OCI-LY7 (cell line): Measurements from ENCODE around the gene KCNAB2. TPM values are rescaled to one million over a fixed set of nuclear protein-coding genes. Genes with fewer than 3 reads are reported as not detected.

Source experiments
- Bru-seq: library from RNA; stranded (reverse); fragments of 400-500 nt; gene quantifications from one replicate; lab custom pipeline; 2021; lab: Mats Ljungman, UMichigan
- BruChase-seq, 2 experiments: library from RNA; stranded (reverse); fragments of 400-500 nt; gene quantifications; one replicate each; lab custom pipeline; 2021; lab: Mats Ljungman, UMichigan
- BruUV-seq: library from RNA; stranded (reverse); fragments of 400-500 nt; replicated peaks from 2 replicates; lab custom pipeline; 2021; lab: Mats Ljungman, UMichigan
- CTCF ChIA-PET: fragments of 300-600 bp; sonication (Branson Sonifier 250); formaldehyde crosslinking; loops from one replicate; lab custom pipeline; 2022; ENCODE audit warnings: antibody characterized with exemption; ENCODE audit not compliant: unreplicated experiment; lab: Charles Lee
- POLR2A ChIA-PET: fragments of 300-600 bp; sonication (Branson Sonifier 250); formaldehyde crosslinking; loops from one replicate; lab custom pipeline; 2022; ENCODE audit warnings: antibody characterized with exemption; lab: Charles Lee
- DNase-seq: peaks from one replicate; pipeline ENCODE4 v3.0.0-alpha.2; 2015; ENCODE audit warnings: low spot score
- H2AFZ ChIP-seq: fragments of 200-600 bp; sonication (generic), shearing (Covaris generic); 2 replicates; pipeline ENCODE4 v1.6.1; 2014; ENCODE audit warnings: mild to moderate bottlenecking, antibody characterized with exemption, low read length, moderate library complexity
- H3K27ac ChIP-seq: fragments of 200-600 bp; sonication (generic); 2 replicates; pipeline ENCODE4 v1.5.1; 2014; ENCODE audit warnings: mixed run types, low read depth, mild to moderate bottlenecking, moderate library complexity, low read length, inconsistent platforms; ENCODE audit not compliant: poor library complexity, severe bottlenecking
- H3K36me3 ChIP-seq: fragments of 200-600 bp; sonication (generic); 2 replicates; pipeline ENCODE4 v1.6.1; 2014; ENCODE audit warnings: mild to moderate bottlenecking, antibody characterized with exemption, low read length, moderate library complexity, mixed read lengths; ENCODE audit not compliant: insufficient read depth
- H3K4me1 ChIP-seq: fragments of 200-600 bp; sonication (generic); 2 replicates; pipeline ENCODE4 v1.5.1; 2014; ENCODE audit warnings: mild to moderate bottlenecking, low read length; ENCODE audit not compliant: insufficient read depth, poor library complexity, severe bottlenecking
- H3K4me2 ChIP-seq: fragments of 200-600 bp; sonication (generic); 2 replicates; pipeline ENCODE4 v1.6.1; 2014; ENCODE audit warnings: mild to moderate bottlenecking, low read length
- H3K4me3 ChIP-seq: fragments of 200-600 bp; sonication (generic); 2 replicates; pipeline ENCODE4 v1.5.1; 2014; ENCODE audit warnings: mild to moderate bottlenecking, low read depth, low read length; ENCODE audit not compliant: poor library complexity, severe bottlenecking
- H3K79me2 ChIP-seq: fragments of 200-600 bp; sonication (generic); 2 replicates; pipeline ENCODE4 v1.6.1; 2016; ENCODE audit warnings: low read depth, mild to moderate bottlenecking, low read length, moderate library complexity, mixed read lengths; ENCODE audit not compliant: insufficient read depth
- H3K9me2 ChIP-seq: fragments of 200-600 bp; sonication (generic); 2 replicates; pipeline ENCODE4 v1.6.1; 2016; ENCODE audit warnings: mild to moderate bottlenecking, low read length, mixed read lengths; ENCODE audit not compliant: insufficient read depth
- H3K9me3 ChIP-seq: fragments of 200-600 bp; sonication (generic); 2 replicates; pipeline ENCODE4 v1.6.1; 2014; ENCODE audit warnings: mild to moderate bottlenecking, mixed run types, low read length, mixed read lengths
- H4K20me1 ChIP-seq: fragments of 200-600 bp; sonication (generic); 2 replicates; pipeline ENCODE4 v1.6.1; 2014; ENCODE audit warnings: mild to moderate bottlenecking, antibody characterized with exemption, low read length, moderate library complexity, mixed read lengths; ENCODE audit not compliant: insufficient read depth
- EZH2phosphoT487 ChIP-seq: fragments of 200-600 bp; sonication (generic); IDR thresholded peaks from 2 replicates; pipeline ENCODE4 v1.6.1; 2018; ENCODE audit warnings: low read depth, borderline replicate concordance, mild to moderate bottlenecking, mixed run types, antibody characterized with exemption, low read length, moderate library complexity, mixed read lengths
- intact Hi-C: fragments of 100-400 bp; cut with micrococcal nuclease; formaldehyde crosslinking; loops from one replicate; pipeline ENCODE4 v1.10.0; 2022; ENCODE audit not compliant: unreplicated experiment
- long read RNA-seq: library from polyadenylated mRNA; stranded (forward); transcript quantifications from one replicate; pipeline ENCODE4 v2.0.0, GENCODE V29; 2022
- total RNA-seq, 2 experiments: library from RNA; depleted of rRNA in 1 of 2; stranded (reverse); fragments of >200 nt in 1 of 2; shearing (Covaris generic) in 1 of 2; gene quantifications; 2 replicates each; pipeline ENCODE4 v1.2.3, GENCODE V29; 2014 to 2022
- TF ChIP-seq, protein P1 (sequence below): fragments of 200-600 bp; sonication (generic); conservative IDR thresholded peaks from 2 replicates; pipeline ENCODE4 v1.5.1; 2014; ENCODE audit warnings: mild to moderate bottlenecking, antibody characterized with exemption, low read length, moderate library complexity, mixed read lengths

Gene KCNAB2
- total RNA-seq (2014; rRNA removed; shearing (Covaris generic)) (42.1 and 46.7 TPM in 2 replicates), total RNA-seq (2022) (120 and 133 TPM in 2 replicates), Bru-seq, nascent RNA (percentile 67 among the genes with signal in this experiment), BruChase-seq, experiment 1, labeled RNA remaining after a 6-hour chase (percentile 79 among the genes with signal in this experiment), BruChase-seq, experiment 2, labeled RNA remaining after a 2-hour chase (percentile 76 among the genes with signal in this experiment)
- long read RNA-seq, full-length matches to known transcripts: 107 of 218 reads
- long read RNA-seq, partial matches to known transcripts: 13 of 218 reads
- long read RNA-seq, other reads (novel, unspliced or antisense): 98 of 218 reads

DNA sequence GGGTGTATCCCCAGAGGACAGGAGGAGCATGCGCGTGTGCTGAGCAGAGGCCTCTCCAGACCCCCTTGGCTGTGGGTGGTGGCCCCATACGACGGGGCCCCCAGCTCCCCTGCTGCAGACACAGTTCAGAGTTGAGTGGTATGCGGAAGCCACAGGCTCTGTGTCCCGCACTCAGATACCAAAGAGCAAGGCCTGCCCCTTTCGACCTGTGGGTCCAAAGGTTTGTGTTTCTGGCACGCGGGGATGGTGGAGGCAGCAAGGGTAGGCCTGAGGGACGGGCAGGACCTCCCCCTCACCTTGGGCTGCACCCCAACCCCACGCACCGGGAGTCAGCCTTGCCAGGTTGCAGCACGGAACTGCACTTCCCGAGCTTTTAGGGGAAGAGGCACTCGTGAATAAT is at the start of gene KCNAB2:
TSS of gene KCNAB2 (plus strand) at position 328 of the 400 bp plus-strand sequence. CDS start 5,649 bp downstream, outside the sequence.
- H3K27ac ChIP-seq: no peak within 1 kb of the TSS
- H4K20me1 ChIP-seq: no peaks in the 10 kb centered on the region
- intact Hi-C loops: no loop called here
- no peak within 1 kb of the TSS for H3K4me2 ChIP-seq
- no peaks in the 10 kb centered on the region for H3K9me3 ChIP-seq
- H3K79me2 ChIP-seq: no peaks in the 10 kb centered on the region
- no peak within 1 kb of the TSS for H3K4me3 ChIP-seq
- peaks cover 23% of the 10 kb centered on the region; the same call in 1 of the 2 replicates for H3K36me3 ChIP-seq
- H3K9me2 ChIP-seq: no peaks in the 10 kb centered on the region
- BruUV-seq: no TSS peak
- no peak within 1 kb of the TSS for H2AFZ ChIP-seq
- ChIA-PET POLR2A (no interaction called here), CTCF (no interaction called here)
- no peak for DNase-seq
- no peaks in the 10 kb centered on the region for H3K4me1 ChIP-seq
- TF ChIP-seq, protein P1, sequence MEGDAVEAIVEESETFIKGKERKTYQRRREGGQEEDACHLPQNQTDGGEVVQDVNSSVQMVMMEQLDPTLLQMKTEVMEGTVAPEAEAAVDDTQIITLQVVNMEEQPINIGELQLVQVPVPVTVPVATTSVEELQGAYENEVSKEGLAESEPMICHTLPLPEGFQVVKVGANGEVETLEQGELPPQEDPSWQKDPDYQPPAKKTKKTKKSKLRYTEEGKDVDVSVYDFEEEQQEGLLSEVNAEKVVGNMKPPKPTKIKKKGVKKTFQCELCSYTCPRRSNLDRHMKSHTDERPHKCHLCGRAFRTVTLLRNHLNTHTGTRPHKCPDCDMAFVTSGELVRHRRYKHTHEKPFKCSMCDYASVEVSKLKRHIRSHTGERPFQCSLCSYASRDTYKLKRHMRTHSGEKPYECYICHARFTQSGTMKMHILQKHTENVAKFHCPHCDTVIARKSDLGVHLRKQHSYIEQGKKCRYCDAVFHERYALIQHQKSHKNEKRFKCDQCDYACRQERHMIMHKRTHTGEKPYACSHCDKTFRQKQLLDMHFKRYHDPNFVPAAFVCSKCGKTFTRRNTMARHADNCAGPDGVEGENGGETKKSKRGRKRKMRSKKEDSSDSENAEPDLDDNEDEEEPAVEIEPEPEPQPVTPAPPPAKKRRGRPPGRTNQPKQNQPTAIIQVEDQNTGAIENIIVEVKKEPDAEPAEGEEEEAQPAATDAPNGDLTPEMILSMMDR: no peak
- no peak for TF ChIP-seq EZH2phosphoT487

DNA sequence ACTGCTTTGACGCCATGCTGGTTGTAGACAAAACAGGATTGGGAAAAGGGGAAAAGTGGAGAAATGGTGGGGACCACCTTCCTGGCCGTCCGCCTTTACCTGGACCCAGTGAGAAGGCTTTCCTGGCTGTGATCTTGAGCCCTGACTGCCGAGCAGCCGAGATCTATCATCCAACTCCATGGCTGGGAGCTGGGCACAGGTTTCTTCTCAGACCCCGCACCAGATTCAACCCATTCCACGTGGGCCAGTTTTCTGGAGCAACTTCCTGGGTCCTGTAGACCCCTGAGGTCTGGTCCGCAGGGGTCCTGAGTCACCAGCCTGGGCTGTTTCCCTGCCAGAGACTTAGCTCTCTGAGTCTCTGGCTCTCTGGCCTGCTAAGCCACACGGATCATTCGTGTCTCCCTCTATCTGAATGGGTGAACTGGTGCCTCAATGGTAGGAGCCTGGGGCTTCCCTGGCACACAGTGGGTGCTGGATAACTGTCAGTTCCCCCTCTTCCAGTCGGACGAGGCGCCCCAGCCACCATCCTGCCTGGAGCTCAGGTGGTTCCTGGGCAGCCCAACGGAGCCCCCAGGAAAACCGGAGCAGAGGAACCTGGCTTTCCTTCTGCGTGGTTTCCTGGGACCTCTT is 48.9 kb upstream of the KCNAB2 start:
- Histone ChIP-seq H3K4me3 (no peak overlapping the region), H3K27ac (no peak overlapping the region), H3K4me1 (peaks cover 14% of the 10 kb centered on the region), H4K20me1 (peaks cover 3% of the 10 kb centered on the region; the same call in 1 of the 2 replicates), H2AFZ (no peak overlapping the region), H3K79me2 (peaks cover 12% of the 10 kb centered on the region), H3K9me2 (no peaks in the 10 kb centered on the region), H3K4me2 (no peak overlapping the region), H3K36me3 (no peaks in the 10 kb centered on the region), H3K9me3 (no peaks in the 10 kb centered on the region)
- POLR2A ChIA-PET: no interaction called here
- CTCF ChIA-PET: no interaction called here
- no TSS peak for BruUV-seq
- TF ChIP-seq EZH2phosphoT487: no peak
- TF ChIP-seq, protein P1: no peak
- intact Hi-C loops: no loop called here
- no peak for DNase-seq

DNA sequence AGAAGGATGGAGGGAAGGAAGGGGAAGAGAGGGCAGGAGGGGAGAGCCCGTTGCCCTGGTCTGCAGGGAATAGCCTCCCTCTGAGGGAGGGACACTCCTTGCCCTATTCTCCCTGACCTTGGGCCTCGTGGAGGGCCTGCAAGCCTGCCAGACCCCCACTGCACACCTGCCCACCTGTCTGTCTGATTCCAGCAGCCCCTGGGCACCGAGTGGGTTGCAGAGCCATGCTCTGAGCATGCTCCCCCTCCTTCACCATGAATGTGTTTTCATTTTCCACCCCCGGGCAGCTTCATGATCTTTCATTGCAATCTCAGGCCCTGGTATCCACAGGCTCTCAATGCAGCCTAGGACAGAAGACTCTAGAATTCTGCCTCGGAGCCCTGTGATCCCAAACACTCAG is 48.4 kb upstream of the KCNAB2 start:
- no peak overlapping the region for H3K4me2 ChIP-seq
- no peak overlapping the region for H3K27ac ChIP-seq
- DNase-seq: no peak
- POLR2A ChIA-PET: no interaction called here
- BruUV-seq: no TSS peak
- H3K4me1 ChIP-seq: peaks cover 14% of the 10 kb centered on the region
- H3K9me3 ChIP-seq: no peaks in the 10 kb centered on the region
- H3K4me3 ChIP-seq: no peak overlapping the region
- H3K79me2 ChIP-seq: peaks cover 12% of the 10 kb centered on the region
- TF ChIP-seq, protein P1: no peak
- TF ChIP-seq EZH2phosphoT487: no peak
- H3K36me3 ChIP-seq: no peaks in the 10 kb centered on the region
- no peaks in the 10 kb centered on the region for H3K9me2 ChIP-seq
- CTCF ChIA-PET: no interaction called here
- intact Hi-C loops: no loop called here
- H2AFZ ChIP-seq: no peak overlapping the region
- peaks cover 3% of the 10 kb centered on the region; the same call in 1 of the 2 replicates for H4K20me1 ChIP-seq
